Measurements from ENCODE around the gene LPP. TPM values are rescaled to one million over a fixed set of nuclear protein-coding genes. Genes with fewer than 3 reads are reported as not detected.

The LPP gene
- total and polyA plus RNA-seq, 2 of the 13 experiments (the other 11 are each of a cell fraction or from before 2014, with no cell fraction given): 19.2 to 29.9 TPM

DNA sequence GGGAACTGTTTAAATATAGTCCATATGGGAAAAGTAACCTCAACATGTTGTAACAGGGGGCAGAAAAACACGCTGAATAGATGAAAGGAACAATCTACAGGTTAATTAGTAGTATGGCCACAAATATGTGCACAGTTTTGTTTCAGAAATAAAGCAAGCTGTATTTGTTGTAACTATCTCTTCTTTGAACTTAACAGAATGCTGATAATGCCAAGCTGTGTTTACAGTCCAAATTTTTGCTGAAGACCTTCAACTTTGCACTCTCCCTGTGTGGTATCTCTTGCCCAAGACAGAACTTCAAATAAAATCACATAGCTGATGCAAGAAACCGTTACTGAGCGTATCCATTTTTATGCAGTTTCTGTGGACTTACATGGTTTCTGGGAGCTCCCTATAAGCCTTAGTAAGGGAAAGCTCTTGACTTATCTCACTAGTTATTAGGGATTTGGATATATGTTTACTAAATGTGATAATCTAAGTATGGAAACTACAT is 592.4 kb downstream of the LPP start (continued):
- peak; percentile 94 for TF ChIP-seq PPARG (CRISPR knock-in tag; conservative IDR thresholded peaks at IDR 0.05)
- TF ChIP-seq TBL1XR1 (IDR thresholded peaks at IDR 0.05; ENCODE audit: borderline replicate concordance, low read length, partially characterized antibody): peak; percentile 95
- TF ChIP-seq ZBTB33 (CRISPR knock-in tag; IDR thresholded peaks at IDR 0.05): peak; percentile 71
- TF ChIP-seq ZNF839 (CRISPR knock-in tag; IDR thresholded peaks at IDR 0.05; ENCODE audit: borderline replicate concordance): no peak
- TF ChIP-seq ZSCAN20 (CRISPR knock-in tag; IDR thresholded peaks at IDR 0.05; ENCODE audit: borderline replicate concordance): no peak
- no peak for TF ChIP-seq BATF2 (CRISPR knock-in tag; IDR thresholded peaks at IDR 0.05)
- TF ChIP-seq SAP130 (CRISPR knock-in tag; IDR thresholded peaks at IDR 0.05; ENCODE audit: low read depth): peak; percentile 73
- TF ChIP-seq, protein P1, sequence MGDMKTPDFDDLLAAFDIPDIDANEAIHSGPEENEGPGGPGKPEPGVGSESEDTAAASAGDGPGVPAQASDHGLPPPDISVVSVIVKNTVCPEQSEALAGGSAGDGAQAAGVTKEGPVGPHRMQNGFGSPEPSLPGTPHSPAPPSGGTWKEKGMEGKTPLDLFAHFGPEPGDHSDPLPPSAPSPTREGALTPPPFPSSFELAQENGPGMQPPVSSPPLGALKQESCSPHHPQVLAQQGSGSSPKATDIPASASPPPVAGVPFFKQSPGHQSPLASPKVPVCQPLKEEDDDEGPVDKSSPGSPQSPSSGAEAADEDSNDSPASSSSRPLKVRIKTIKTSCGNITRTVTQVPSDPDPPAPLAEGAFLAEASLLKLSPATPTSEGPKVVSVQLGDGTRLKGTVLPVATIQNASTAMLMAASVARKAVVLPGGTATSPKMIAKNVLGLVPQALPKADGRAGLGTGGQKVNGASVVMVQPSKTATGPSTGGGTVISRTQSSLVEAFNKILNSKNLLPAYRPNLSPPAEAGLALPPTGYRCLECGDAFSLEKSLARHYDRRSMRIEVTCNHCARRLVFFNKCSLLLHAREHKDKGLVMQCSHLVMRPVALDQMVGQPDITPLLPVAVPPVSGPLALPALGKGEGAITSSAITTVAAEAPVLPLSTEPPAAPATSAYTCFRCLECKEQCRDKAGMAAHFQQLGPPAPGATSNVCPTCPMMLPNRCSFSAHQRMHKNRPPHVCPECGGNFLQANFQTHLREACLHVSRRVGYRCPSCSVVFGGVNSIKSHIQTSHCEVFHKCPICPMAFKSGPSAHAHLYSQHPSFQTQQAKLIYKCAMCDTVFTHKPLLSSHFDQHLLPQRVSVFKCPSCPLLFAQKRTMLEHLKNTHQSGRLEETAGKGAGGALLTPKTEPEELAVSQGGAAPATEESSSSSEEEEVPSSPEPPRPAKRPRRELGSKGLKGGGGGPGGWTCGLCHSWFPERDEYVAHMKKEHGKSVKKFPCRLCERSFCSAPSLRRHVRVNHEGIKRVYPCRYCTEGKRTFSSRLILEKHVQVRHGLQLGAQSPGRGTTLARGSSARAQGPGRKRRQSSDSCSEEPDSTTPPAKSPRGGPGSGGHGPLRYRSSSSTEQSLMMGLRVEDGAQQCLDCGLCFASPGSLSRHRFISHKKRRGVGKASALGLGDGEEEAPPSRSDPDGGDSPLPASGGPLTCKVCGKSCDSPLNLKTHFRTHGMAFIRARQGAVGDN (CRISPR knock-in tag; IDR thresholded peaks at IDR 0.05): no peak
- no peak for TF ChIP-seq ZFYVE20 (CRISPR knock-in tag; IDR thresholded peaks at IDR 0.05; ENCODE audit: borderline replicate concordance, low read depth)
- TF ChIP-seq SIN3B (IDR thresholded peaks at IDR 0.05; ENCODE audit: low read length): no peak
- TF ChIP-seq SYNCRIP (IDR thresholded peaks at IDR 0.05; ENCODE audit: insufficient read depth, low read depth, low read length): no peak
- peak; percentile 81; the same call in 1 of the 2 replicates for TF ChIP-seq HOXA5 (CRISPR knock-in tag; IDR thresholded peaks at IDR 0.05)
- peak; percentile 100 for TF ChIP-seq HNF4G (IDR thresholded peaks at IDR 0.05; ENCODE audit: borderline replicate concordance, low read depth, low read length)
- peak; percentile 91 for TF ChIP-seq HNF4G (CRISPR knock-in tag; IDR thresholded peaks at IDR 0.05; ENCODE audit: borderline replicate concordance, low read depth)
- TF ChIP-seq ZBTB8A (CRISPR knock-in tag; IDR thresholded peaks at IDR 0.05; ENCODE audit: borderline replicate concordance, low read depth): no peak
- TF ChIP-seq ZNF550 (CRISPR knock-in tag; IDR thresholded peaks at IDR 0.05; ENCODE audit: borderline replicate concordance): no peak
- peak; percentile 97 for TF ChIP-seq CBFB (CRISPR knock-in tag; IDR thresholded peaks at IDR 0.05)
- peak; percentile 100 for TF ChIP-seq SMARCC2 (IDR thresholded peaks at IDR 0.05)
- TF ChIP-seq CREM (IDR thresholded peaks at IDR 0.05): peak; percentile 99
- TF ChIP-seq CREM (CRISPR knock-in tag; IDR thresholded peaks at IDR 0.05): no peak
- TF ChIP-seq ASH2L (IDR thresholded peaks at IDR 0.05; ENCODE audit: insufficient read length, low read depth, low read length): peak; percentile 91
- TF ChIP-seq POGZ (CRISPR knock-in tag; IDR thresholded peaks at IDR 0.05): peak; percentile 98
- TF ChIP-seq ZSCAN12 (CRISPR knock-in tag; IDR thresholded peaks at IDR 0.05): no peak
- no peak for TF ChIP-seq ZNF569 (CRISPR knock-in tag; IDR thresholded peaks at IDR 0.05; ENCODE audit: borderline replicate concordance)
